Stimulated activated CD8-positive, alpha-beta memory T cell treated with anti-CD3 and anti-CD28 coated beads, Interleukin-15, amount 100 ng/mL, for 1 hour (primary cell): ENCODE measurements around the gene CSTPP1.

Experiments
- DNase-seq: peaks from one replicate; pipeline ENCODE4 v3.0.0-alpha.2; 2020; ENCODE audit warnings: low read depth

The CSTPP1 gene, protein sequence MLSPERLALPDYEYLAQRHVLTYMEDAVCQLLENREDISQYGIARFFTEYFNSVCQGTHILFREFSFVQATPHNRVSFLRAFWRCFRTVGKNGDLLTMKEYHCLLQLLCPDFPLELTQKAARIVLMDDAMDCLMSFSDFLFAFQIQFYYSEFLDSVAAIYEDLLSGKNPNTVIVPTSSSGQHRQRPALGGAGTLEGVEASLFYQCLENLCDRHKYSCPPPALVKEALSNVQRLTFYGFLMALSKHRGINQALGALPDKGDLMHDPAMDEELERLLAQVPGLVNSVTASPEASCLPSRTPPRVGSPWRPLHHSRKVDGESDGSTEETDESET

DNA sequence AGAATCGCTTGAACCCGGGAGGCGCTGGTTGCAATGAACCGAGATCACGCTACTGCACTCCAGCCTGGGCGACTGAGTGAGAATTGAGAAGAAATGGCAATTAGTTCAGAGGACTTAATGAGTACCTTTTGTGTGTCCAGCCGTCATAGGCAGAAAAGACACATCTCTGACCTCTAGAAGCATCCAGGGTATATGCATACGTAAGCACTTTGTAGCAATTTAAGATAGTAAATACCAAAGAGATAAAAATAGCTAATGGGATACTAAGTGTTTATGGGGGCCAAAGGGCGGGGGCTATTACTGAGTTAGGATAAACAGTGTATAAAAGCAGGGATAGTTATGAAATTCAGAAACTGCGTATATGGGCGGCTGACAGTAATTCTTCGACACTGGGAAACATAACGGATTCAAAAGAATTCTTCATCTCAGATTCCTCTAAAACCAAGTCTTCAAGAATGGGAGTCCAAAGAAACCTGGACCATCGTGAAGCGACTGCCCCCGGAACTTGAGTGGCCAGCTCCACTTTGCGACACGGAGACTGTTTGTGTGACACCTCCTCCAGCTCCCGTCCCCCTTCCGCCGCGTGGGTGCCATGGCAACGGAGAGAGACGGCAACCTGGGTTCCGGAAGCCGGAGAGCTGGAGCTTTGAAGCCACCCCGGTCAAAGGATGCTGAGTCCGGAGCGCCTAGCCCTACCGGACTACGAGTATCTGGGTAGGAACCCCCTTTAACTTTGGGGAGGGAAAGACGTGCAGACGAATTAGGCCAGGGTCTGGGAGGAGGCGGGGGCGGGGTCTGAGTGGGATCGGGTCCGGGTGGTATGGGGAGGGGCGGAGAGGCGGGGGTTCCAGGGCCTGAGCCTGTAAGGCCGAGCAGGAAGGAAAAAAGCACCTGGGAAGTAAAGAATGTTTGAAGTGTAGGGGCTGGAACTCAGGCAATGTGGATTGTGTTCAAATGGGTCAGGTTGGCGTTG is at the start of gene CSTPP1:
Gene CSTPP1 (plus strand): TSS at position 624 of the 973 bp plus-strand sequence. CDS start 45 bp downstream, at position 669.
- peak; percentile 90 for DNase-seq

DNA sequence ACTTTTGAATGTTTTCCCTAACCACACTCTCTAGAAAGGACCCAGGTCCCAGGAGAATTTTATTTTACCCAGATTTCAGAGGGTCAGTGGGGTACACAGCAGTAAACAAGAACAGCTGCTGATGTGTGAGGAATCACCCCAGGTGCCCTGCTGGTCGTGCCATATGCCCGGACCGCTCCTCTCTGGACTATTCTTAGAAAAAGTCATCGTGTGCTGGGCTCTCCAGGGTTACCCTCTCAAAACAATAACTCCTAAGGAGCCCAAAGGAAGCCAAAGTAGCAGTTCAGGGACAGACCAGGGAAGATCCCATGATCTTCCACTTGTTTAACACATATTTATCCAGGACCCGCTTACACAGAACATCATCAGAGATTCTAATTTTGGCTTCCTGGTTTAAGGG is 47.9 kb upstream of the CSTPP1 start:
- no peak for DNase-seq

DNA sequence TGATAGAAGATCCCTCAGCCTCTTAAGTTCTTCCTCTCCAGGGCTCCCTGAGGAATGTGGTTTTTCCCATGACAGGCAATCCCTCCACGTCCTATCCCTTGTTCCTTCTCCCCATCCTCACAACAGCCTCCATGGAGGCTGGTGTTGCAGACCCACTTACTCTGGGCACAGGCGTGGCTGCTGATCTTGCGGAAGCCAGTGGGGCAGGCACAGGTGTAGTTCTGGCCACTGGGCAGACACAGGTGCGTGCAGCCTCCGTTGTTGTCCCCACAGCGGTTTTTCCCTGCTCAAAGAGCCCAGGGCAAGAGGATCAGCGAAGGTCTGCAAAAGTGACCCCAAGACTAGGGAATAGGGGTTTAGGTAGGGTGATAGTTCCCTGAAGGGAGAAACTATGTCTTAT is 47.3 kb upstream of the CSTPP1 start:
- DNase-seq, result no peak

DNA sequence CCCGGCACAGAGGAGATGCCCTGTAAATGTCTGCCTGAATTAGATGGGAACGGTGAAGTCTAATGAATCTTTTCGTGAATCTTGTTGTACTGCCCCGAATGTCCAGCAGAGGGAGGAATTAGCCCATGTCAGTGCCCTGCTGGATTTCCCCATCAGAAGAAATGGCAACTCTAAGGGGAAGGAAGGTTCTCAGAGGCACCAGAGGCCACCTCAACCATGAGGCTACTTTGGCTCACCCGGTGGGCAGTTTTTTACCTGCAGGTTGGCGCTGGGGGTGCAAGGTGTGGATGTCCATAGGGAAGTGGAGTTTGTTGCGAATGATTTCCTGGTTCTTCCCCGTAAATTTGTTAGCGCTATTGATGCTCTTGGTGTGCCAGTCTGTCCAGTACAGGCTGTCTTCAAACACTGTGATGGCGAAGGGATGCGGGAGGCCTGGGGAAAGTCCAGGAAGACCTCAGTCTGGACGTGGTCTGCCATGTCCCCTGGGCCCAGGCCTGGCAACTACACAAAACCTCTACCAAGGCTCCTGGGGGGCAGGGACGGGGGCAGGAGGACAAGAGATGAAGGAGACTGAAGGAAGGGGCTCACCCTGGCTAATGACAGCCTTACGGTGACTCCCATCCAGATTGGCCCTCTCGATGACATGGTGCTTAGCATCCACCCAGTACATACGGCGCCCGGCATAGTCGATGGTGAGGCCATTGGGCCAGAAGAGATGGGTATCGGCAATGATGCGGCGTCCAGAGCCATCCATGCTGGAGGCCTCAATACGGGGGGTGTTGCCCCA is 46.7 kb upstream of the CSTPP1 start:
- DNase-seq, result peak; percentile 62

DNA sequence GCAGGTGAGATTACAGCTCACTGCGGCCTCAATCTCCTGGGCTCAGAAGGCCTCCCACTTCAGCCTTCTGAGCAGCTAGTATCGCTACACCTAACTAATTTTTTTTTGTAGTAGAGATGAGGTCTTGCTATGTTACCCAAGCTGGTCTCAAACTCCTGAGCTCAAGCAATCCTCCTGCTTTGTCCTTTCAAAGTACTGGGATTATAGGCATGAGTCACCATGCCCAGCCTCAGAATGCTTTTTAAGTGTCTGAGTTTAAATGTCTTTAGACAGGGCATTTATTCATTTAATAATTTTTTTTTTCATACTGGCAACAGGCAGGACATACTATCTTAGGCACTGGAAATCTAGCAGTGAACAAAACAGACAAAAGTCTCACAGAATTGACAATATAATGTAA is 45.9 kb upstream of the CSTPP1 start:
- DNase-seq, result no peak

DNA sequence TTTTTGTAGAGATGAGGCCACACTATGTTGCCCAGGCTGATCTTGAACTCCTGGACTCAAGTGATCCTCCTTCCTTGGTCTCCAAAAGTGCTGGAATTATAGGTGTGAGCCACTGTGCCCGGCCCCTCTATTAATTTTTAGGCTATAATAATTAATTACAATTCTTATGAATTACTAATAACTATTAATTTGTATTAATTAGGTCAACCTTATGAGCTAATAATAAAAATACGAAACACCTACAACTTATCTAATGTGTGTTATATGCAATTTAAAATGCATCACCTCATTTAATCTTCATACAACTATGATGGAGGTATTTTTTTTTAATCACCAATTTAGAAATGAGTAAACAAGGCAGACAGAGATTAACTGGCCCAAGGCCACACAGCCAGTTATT is 44.5 kb upstream of the CSTPP1 start:
- DNase-seq, result no peak

DNA sequence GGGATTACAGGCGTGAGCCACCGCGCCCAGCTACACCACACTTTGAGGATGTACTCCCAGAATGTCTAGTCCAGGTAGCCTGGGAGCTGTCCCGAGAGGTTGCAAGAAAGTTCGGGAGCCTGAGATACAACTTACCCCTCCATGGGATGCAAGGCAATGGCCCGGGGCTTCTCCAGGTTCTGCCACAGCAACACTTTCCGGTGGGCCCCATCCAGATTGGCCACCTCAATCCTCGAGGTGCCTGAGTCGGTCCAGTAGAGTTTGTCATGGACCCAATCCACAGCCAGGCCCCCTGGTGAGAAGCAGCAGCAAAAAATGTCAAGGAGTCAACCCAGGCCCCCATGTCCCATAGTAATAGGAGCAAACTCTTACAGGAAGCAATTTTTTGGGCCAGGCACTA is 43.7 kb upstream of the CSTPP1 start:
- DNase-seq, result no peak

DNA sequence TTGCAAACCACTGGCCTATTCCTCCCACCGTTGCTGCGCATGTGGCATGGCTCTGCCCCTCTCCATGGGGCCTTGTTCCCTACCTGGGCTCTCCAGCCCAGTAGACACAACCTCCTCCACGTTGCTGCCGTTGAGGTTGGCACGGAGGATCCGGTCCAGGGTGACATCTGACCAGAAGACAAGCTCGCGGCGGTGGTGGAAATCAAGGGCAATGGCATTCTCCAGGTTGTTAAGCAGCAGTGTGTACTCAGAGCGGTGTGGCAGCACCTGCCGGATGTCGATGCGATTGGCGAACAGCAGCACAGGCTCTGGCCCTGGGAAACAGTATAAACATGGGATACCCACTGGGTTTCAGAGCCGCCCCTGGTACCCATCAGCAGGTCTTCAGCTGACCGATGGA is 42.1 kb upstream of the CSTPP1 start:
- DNase-seq, result no peak

DNA sequence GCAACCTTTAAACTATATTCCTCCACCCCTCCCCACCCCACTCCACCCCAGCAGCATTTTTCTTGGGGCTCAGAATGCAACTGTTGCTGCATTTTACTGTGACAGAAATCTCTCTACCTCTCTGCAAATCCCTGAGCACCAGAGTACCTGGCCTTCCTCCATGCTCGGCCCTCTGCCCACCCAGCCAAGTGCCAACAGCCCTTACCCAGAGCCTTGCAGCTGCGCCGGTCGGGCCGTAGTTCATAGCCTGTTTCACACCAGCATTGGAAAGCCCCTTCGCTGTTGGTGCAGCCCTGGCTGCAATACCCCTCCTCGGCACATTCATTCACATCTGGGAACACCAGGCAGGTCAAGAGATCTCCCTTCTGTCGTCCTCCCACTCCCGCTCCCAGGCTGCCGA is 41.6 kb upstream of the CSTPP1 start:
- no peak for DNase-seq

DNA sequence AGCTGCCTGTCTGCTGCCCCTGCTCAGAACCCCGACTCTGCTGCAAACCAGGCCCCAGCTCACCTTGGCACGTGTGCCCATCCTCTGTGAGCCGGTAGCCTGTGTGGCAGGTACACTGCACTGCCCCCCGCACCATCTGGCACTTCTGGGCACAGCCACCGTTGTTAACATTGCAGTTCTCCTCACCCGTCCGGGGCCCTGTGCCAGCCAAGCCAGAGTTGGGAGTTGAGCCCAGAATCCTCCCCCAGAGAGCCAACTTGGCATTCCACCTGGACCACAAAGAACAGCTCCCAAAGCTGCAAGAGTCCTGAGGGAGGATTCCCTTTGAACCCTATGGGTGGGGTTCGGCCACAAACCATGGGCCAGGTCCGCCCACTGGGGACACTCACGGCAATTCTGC is 40.7 kb upstream of the CSTPP1 start:
- no peak for DNase-seq

DNA sequence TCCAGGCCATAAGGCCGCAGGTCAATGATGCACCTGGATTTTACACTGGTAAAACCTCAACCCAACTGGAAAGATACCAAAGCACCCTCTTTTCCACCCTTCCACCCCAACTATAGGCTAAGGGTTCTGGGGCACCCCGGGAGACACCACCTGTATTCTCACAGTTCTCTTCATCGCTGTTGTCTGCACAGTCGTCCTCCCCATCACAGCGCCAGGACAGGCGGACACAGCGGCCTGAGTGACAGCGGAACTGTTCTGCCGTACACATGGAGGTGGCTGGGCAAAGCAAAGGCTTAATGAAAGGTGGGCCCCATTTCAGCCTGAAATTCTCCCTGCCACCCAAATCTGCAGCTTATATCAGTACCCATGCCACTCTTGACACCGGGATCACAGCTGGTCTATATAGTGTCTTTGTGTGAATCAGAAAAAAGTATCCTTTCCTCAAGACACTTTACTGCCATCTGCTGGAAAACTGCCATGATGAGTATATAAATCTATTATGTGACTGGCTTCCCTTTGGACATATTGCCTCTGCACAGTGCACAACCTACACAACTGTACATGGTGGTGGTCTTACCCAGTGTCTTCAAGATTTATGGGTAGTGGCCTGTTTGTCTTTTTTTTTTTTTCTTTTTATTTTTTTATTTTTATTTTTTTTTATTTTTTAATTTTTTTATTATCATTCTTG is 39.7 kb upstream of the CSTPP1 start:
- no peak for DNase-seq

DNA sequence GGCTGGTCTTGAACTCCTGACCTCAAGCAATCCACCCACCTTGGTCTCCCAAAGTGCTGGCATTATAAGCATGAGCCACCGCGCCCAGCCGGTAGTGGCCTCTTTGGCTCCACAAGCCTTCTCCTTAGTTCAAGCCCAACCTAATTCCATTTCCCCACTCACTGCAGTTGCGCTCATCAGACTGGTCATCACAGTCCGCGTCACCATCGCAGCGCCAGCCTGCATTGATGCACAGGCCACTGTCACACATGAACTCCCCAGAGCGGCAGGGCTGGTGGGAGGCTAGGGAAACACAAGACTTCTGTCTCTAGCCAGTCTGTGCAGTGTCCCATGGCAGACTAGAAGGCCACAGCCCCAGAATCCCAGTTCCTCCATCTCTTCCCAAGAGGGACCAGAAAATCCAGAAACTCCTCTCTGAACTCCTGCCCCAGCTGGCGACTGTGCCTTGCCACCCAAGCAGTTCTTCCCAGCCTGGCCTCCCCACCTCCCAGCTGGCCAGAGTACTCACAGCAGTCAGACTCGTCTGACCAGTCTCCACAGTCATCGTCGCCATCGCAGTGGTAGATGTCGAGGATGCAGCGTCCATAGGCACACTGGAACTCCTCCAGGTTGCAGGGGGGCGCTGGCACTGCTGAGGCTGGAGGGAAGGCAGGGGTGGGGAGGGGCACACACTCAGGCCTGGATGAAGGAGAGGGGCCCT is 38.0 kb upstream of the CSTPP1 start:
- DNase-seq, result no peak

DNA sequence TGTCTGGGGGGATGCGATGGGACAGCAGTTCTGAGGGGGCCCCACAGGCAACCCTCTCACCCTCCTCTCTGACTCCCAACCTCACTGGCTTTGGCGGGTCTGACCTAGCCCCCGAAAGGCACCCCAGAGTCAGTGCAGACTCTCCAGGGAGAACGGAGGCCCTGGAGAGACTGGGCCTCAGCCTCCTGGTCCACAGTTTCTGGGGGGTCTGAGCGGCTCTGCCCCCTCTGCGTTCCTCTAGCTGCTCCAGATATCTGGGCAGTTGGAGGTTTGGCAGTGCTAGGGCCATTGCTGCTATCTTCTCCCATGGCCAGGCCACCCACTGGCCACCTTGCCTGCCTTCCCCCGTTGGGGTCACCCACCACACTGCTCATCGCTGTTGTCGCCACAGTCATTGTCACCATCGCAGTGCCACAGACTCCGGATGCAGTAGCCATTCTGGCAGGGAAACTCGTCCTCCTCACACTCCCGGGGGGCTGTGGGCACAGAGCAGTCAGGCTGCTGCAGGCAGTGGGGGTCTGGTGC is 37.0 kb upstream of the CSTPP1 start:
- no peak for DNase-seq

DNA sequence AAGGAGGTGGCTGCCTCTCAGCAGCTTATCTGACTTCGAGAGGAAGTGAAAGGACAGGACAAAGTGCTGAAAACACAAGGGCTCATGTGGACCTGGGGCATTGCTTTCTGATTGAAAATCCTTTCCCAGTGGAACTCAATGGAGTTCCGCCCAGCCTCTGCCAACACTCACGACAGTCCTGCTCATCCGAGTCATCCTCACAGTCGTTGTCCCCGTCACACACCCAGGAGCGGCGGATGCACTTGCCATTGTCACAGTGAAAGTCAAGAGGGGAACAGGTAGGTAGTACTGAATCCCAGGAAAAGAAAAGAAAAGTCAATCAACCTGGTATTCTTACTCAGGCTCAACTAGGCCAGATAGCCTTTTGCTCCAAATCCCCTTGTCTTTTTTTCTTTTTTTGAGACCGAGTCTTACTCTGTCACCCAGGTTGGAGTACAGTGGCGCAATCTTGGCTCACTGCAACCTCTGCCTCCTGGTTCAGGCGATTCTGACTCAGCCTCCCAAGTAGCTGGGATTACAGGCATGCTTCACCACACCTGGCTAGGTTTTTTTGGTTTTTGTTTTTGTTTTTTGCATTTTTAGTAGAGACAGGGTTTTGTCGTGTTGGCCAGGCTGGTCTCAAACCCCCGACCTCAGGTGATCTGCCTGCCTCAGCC is 36.3 kb upstream of the CSTPP1 start:
- DNase-seq, result no peak

DNA sequence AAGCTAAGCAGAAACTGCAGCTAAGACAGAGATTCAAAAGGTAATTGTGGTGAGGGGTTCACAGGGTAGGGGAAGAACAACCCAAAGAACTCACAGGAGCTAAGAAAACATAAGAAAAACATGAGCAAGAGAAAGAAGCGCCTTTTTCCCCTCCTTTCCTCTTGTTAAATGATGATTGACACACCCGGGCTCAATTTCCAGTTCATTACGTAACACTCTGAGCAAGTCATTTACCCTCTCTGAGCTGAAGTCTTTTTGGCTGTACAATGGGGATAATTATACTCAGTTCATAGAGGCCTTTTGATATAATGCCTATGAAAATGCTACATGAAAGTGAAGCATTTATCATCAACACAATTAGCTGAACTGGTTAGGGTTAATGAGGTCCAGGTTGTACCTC is 35.4 kb upstream of the CSTPP1 start:
- no peak for DNase-seq

DNA sequence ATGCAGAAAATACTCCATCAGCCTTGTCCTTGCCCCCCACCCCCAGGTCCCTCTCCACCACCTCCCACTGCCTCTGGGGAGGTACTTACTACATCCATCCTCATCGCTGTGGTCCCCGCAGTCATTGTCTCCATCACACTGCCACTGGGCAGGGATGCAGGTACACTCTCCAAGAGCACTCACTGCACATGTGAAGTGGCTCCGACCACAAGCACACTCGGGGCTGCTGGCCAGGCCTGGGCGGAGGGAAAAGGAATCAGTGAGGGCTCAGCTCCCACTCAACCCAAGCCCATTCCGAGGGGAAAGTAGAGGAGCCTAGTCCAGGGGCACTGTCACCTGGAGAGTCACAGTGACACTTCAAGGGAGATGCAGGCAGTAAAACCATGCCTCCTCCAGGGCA is 33.9 kb upstream of the CSTPP1 start:
- DNase-seq, result no peak

DNA sequence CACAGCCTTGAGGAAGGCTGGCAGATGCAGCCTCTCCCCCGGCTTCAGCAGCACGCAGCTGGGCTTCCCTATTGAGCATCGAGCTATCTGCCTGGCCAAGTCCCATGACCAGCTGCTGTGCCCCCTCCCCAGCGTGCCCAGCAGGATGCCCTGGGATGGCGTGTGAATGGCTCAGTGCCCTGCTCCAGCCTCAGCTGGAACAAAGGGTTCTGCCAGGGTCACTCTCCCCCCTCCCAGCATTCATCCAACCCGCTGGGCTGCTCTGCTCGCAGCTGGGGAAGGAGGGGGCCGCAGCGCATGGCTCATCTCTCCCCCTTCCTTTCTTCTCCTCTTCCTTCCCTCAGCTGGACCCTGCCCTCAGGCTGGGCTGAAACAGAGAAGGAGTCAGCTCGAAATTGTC is 32.7 kb upstream of the CSTPP1 start:
- DNase-seq, result no peak

DNA sequence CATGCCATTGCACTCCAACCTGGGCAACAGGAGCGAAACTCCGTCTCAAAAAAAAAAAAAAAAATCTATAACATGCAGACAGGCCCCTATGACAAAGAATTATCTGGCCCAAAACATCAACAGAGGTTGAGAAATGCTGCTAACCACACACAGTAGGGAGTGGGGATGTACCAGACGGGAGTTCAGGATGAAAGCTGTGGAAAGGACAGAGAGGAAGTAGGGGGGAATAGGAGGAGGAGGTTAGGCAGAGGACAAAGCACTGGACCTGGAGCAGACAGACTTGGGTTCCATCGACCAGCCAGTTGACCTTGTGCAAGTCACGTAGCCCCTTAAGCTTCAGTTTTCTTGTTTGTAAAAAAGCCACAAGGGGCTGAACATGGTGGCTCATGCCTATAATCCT is 30.8 kb upstream of the CSTPP1 start:
- DNase-seq, result no peak

DNA sequence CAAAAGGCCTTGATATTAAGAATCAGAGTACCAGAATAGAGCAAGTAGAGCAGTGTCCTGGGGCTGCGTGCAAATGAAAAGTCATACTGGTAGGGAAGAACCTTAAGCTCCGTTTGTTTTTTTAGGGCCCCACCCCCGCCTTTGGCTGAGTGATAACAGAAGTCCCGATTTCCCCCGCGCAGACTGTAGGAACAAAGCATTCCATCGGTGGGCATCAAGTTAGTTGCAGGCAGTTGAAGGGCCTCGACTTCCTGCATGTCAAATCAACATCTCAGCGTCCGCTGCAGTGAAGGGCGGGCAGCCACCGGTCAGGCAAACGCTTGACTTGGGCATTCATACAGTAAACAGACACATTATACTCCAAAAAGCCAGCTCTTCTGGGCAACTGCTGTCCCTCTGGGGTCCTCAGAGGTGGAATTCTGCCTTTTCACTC is 29.9 kb upstream of the CSTPP1 start:
- DNase-seq, result no peak

DNA sequence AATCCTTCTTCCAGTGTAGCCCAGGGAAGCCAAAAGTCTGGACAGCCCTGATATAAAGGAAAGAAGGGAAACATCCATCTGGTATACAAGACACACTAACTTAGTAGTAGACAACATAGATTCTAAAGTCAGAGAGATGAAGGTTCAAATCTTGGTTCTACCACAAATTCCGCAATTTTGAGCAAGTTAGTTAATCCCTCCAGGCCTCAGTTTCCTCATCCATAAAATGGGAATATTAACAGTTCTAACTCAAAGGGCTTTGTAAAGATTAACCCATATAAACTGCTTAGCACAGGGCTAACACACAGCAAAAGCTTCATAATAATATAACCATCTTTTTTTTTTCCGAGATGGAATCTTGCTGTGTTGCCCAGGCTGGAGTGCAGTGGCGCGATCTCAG is 29.0 kb upstream of the CSTPP1 start:
- no peak for DNase-seq
